GM13976 (cell line): Measurements from ENCODE around the gene CNIH3.

Source experiments
- DNase-seq: peaks from one replicate; pipeline ENCODE4 v3.0.0; 2012; ENCODE audit warnings: low spot score
- CTCF ChIP-seq: IDR thresholded peaks from 2 replicates; pipeline ENCODE4 v1.5.1; 2012; ENCODE audit warnings: borderline replicate concordance, mild to moderate bottlenecking; ENCODE audit not compliant: insufficient read depth; ENCODE audit errors: extremely low read depth, missing control alignments, control extremely low read depth
- in situ Hi-C: fragments of 300-500 bp; cut with MboI; formaldehyde crosslinking; loops from one replicate; pipeline ENCODE4 v1.12.0; 2022; ENCODE audit warnings: low sequenced_read_pairs, mixed read lengths, inconsistent platforms; ENCODE audit not compliant: unreplicated experiment

Gene CNIH3

GRCh38 chr1:224622831-224623230 lies 6.7 kb downstream of the CNIH3 start:
- in situ Hi-C loops: no loop called here
- no peak for TF ChIP-seq CTCF
- no peak for DNase-seq

GRCh38 chr1:224623310-224623714 lies 7.2 kb downstream of the CNIH3 start:
- no peak for TF ChIP-seq CTCF
- in situ Hi-C loops: no loop called here
- DNase-seq: no peak

GRCh38 chr1:224623743-224624333 lies 7.7 kb downstream of the CNIH3 start:
- TF ChIP-seq CTCF: no peak
- peak; percentile 70 for DNase-seq

GRCh38 chr1:224624432-224624831 lies 8.3 kb downstream of the CNIH3 start:
- no peak for TF ChIP-seq CTCF
- in situ Hi-C loops: no loop called here
- DNase-seq: no peak

More at GRCh38 chr1:224623743-224624333, 7.7 kb downstream of the CNIH3 start:
- in situ Hi-C loops: no loop called here

DNA sequence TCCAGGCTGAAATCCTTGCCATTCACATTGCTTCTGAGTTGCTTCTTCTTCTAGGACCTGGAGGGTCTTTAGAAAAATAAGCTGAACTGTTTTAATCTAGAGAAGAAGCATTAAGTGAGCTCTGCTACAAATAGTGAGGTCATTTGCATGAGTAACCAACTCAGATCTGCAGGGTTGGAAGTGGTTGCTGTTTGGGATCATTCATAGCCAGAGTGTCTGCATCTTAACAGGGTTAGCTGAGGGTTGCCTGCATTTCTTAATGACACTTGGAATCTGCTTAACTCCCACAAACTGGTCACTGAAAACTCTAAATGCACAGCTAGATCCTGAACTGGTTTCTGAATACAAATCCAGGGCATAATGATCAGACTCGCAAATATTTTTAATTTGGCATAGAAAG lies 9.9 kb downstream of the CNIH3 start:
- no peak for DNase-seq
- no peak for TF ChIP-seq CTCF
- in situ Hi-C loops: no loop called here

DNA sequence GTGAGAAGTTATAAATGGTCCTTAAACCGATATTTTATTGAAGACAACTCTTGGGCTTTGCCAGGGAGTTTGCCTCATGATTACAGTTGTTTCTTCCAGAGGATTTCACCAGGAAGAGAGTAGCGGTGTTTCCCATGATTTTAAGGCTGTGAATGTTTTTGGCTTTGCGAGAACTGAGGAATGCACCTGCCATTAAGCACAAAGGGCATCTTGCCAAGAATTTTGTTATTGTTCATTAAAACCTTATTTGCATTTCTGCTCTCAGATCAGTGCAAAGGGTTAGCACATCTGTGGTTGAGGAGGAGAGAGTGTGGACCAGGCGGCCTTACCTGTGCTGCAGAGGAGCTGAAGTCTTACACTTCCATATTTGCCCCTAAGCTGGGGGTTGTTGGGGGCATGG lies 13.8 kb downstream of the CNIH3 start:
- no peak for TF ChIP-seq CTCF
- DNase-seq: no peak
- in situ Hi-C loops: loop anchor here (10.0 kb wide), 1 partner anchor 115 kb away; no protein-coding TSS in a partner anchor
